ENCODE data around the gene TYW1.

Gene TYW1

GRCh38 chr7:66960192-66960591 is 36.4 kb upstream of the TYW1 start:
- no peak overlapping the region for H3K23ac ChIP-seq (ENCODE audit: low read length in 2 of 2)
- DNase-seq: no peak
- WGBS: 96% methylated on average over 4 of the region's 4 CpGs
- no peak overlapping the region for H3K9ac ChIP-seq (ENCODE audit: low read length)
- no peak overlapping the region for H2BK5ac ChIP-seq (ENCODE audit: low read depth, low read length, poor library complexity, severe bottlenecking)
- no peak overlapping the region for H4K8ac ChIP-seq (ENCODE audit: low read length)
- H3K4me1 ChIP-seq (ENCODE audit: control insufficient read depth, insufficient read depth, low read depth, low read length): no peaks in the 10 kb centered on the region
- H2BK12ac ChIP-seq (ENCODE audit: low read length in 2 of 2): no peak overlapping the region
- peaks cover 41 to 59% of the 10 kb centered on the region in 2 experiments for H3K36me3 ChIP-seq (ENCODE audit: control insufficient read depth in 1 of 2, insufficient read depth in 2 of 2, low read depth in 1 of 2, low read length in 2 of 2)
- no peak overlapping the region for H2AK5ac ChIP-seq (ENCODE audit: low read length, severe bottlenecking)
- H3K27ac ChIP-seq (ENCODE audit: low read length, poor library complexity, severe bottlenecking): no peak overlapping the region
- no peak overlapping the region for H2BK120ac ChIP-seq (ENCODE audit: low read depth, low read length)
- H2BK15ac ChIP-seq (ENCODE audit: low read depth, poor library complexity, severe bottlenecking): no peak overlapping the region
- no peak overlapping the region for H2AFZ ChIP-seq (ENCODE audit: low read depth, low read length)
- H3K18ac ChIP-seq (ENCODE audit: low read depth in 1 of 2, low read length in 2 of 2): no peak overlapping the region
- peaks cover 10% of the 10 kb centered on the region for H3K79me1 ChIP-seq (replicated peaks; ENCODE audit: low read length, poor library complexity, severe bottlenecking)
- H3K27me3 ChIP-seq (ENCODE audit: control insufficient read depth in 1 of 2, insufficient read depth in 1 of 2, low read length in 2 of 2): no peaks in the 10 kb centered on the region
- no peak overlapping the region for H3K4me3 ChIP-seq (ENCODE audit: insufficient read depth in 1 of 2, low read depth in 1 of 2, low read length in 2 of 2)
- H3K9me3 ChIP-seq (ENCODE audit: control insufficient read depth, low read length): no peaks in the 10 kb centered on the region
- no peak overlapping the region for H4K91ac ChIP-seq (ENCODE audit: low read length)
- H3K14ac ChIP-seq (ENCODE audit: low read length in 2 of 2): no peak overlapping the region
- no peak overlapping the region for H3K4ac ChIP-seq (ENCODE audit: low read depth in 1 of 2, low read length in 2 of 2)
- H3K4me2 ChIP-seq (ENCODE audit: low read length, poor library complexity, severe bottlenecking): no peak overlapping the region

GRCh38 chr7:66961096-66961495 is 35.5 kb upstream of the TYW1 start:
- Histone ChIP-seq H3K4me2 (ENCODE audit: low read length, poor library complexity, severe bottlenecking) (no peak overlapping the region), H4K91ac (ENCODE audit: low read length) (no peak overlapping the region), H3K4ac (ENCODE audit: low read depth in 1 of 2, low read length in 2 of 2) (no peak overlapping the region), H3K36me3 (ENCODE audit: control insufficient read depth in 1 of 2, insufficient read depth in 2 of 2, low read depth in 1 of 2, low read length in 2 of 2) (peaks cover 41 to 50% of the 10 kb centered on the region in 2 experiments), H3K4me3 (ENCODE audit: insufficient read depth in 1 of 2, low read depth in 1 of 2, low read length in 2 of 2) (no peak overlapping the region), H3K27ac (ENCODE audit: low read length, poor library complexity, severe bottlenecking) (no peak overlapping the region), H3K9me3 (ENCODE audit: control insufficient read depth, low read length) (no peaks in the 10 kb centered on the region), H3K9ac (ENCODE audit: low read length) (no peak overlapping the region), H2BK15ac (ENCODE audit: low read depth, poor library complexity, severe bottlenecking) (no peak overlapping the region), H4K8ac (ENCODE audit: low read length) (peak overlapping the region; percentile 41), H2BK12ac (ENCODE audit: low read length in 2 of 2) (no peak overlapping the region), H2AFZ (ENCODE audit: low read depth, low read length) (no peak overlapping the region), H3K14ac (ENCODE audit: low read length in 2 of 2) (no peak overlapping the region), H3K18ac (ENCODE audit: low read depth in 1 of 2, low read length in 2 of 2) (no peak overlapping the region), H2BK120ac (ENCODE audit: low read depth, low read length) (no peak overlapping the region), H3K27me3 (ENCODE audit: control insufficient read depth in 1 of 2, insufficient read depth in 1 of 2, low read length in 2 of 2) (no peaks in the 10 kb centered on the region), H3K4me1 (ENCODE audit: control insufficient read depth, insufficient read depth, low read depth, low read length) (peaks cover 1% of the 10 kb centered on the region), H3K23ac (ENCODE audit: low read length in 2 of 2) (no peak overlapping the region), H2AK5ac (ENCODE audit: low read length, severe bottlenecking) (no peak overlapping the region), H3K79me1 (replicated peaks; ENCODE audit: low read length, poor library complexity, severe bottlenecking) (peaks cover 5% of the 10 kb centered on the region), H2BK5ac (ENCODE audit: low read depth, low read length, poor library complexity, severe bottlenecking) (no peak overlapping the region)
- no peak for DNase-seq
- 98% methylated on average over 5 of the region's 5 CpGs for WGBS

GRCh38 chr7:66964411-66964810 is 32.2 kb upstream of the TYW1 start:
- H3K36me3 ChIP-seq (ENCODE audit: control insufficient read depth in 1 of 2, insufficient read depth in 2 of 2, low read depth in 1 of 2, low read length in 2 of 2): peaks cover 17 to 31% of the 10 kb centered on the region in 2 experiments
- no peak overlapping the region for H3K14ac ChIP-seq (ENCODE audit: low read length in 2 of 2)
- no peak overlapping the region for H3K4me2 ChIP-seq (ENCODE audit: low read length, poor library complexity, severe bottlenecking)
- no peak overlapping the region for H3K9ac ChIP-seq (ENCODE audit: low read length)
- whole genome bisulfite sequencing: 84% methylated on average over 4 of the region's 4 CpGs
- no peak overlapping the region for H2AFZ ChIP-seq (ENCODE audit: low read depth, low read length)
- H3K23ac ChIP-seq (ENCODE audit: low read length in 2 of 2): no peak overlapping the region
- H2BK12ac ChIP-seq (ENCODE audit: low read length in 2 of 2): no peak overlapping the region
- no peak overlapping the region for H3K27ac ChIP-seq (ENCODE audit: low read length, poor library complexity, severe bottlenecking)
- no peaks in the 10 kb centered on the region for H3K9me3 ChIP-seq (ENCODE audit: control insufficient read depth, low read length)
- no peak overlapping the region for H2BK15ac ChIP-seq (ENCODE audit: low read depth, poor library complexity, severe bottlenecking)
- no peak overlapping the region for H2BK120ac ChIP-seq (ENCODE audit: low read depth, low read length)
- DNase-seq: peak; percentile 28
- peaks cover 1% of the 10 kb centered on the region for H3K4me1 ChIP-seq (ENCODE audit: control insufficient read depth, insufficient read depth, low read depth, low read length)
- H2AK5ac ChIP-seq (ENCODE audit: low read length, severe bottlenecking): no peak overlapping the region
- no peak overlapping the region for H3K18ac ChIP-seq (ENCODE audit: low read depth in 1 of 2, low read length in 2 of 2)
- no peak overlapping the region for H3K4ac ChIP-seq (ENCODE audit: low read depth in 1 of 2, low read length in 2 of 2)
- no peaks in the 10 kb centered on the region for H3K79me1 ChIP-seq (replicated peaks; ENCODE audit: low read length, poor library complexity, severe bottlenecking)
- no peaks in the 10 kb centered on the region for H3K27me3 ChIP-seq (ENCODE audit: control insufficient read depth in 1 of 2, insufficient read depth in 1 of 2, low read length in 2 of 2)
- no peak overlapping the region for H4K8ac ChIP-seq (ENCODE audit: low read length)
- H4K91ac ChIP-seq (ENCODE audit: low read length): no peak overlapping the region
- no peak overlapping the region for H2BK5ac ChIP-seq (ENCODE audit: low read depth, low read length, poor library complexity, severe bottlenecking)
- no peak overlapping the region for H3K4me3 ChIP-seq (ENCODE audit: insufficient read depth in 1 of 2, low read depth in 1 of 2, low read length in 2 of 2)

GRCh38 chr7:66967029-66967428 is 29.6 kb upstream of the TYW1 start:
- WGBS: 94% methylated on average over 6 of the region's 6 CpGs
- Histone ChIP-seq H3K23ac (ENCODE audit: low read length in 2 of 2) (no peak overlapping the region), H2AK5ac (ENCODE audit: low read length, severe bottlenecking) (no peak overlapping the region), H3K9ac (ENCODE audit: low read length) (no peak overlapping the region), H3K27me3 (ENCODE audit: control insufficient read depth in 1 of 2, insufficient read depth in 1 of 2, low read length in 2 of 2) (no peaks in the 10 kb centered on the region), H3K4me2 (ENCODE audit: low read length, poor library complexity, severe bottlenecking) (no peak overlapping the region), H3K4me1 (ENCODE audit: control insufficient read depth, insufficient read depth, low read depth, low read length) (peaks cover 6% of the 10 kb centered on the region), H3K79me1 (replicated peaks; ENCODE audit: low read length, poor library complexity, severe bottlenecking) (no peaks in the 10 kb centered on the region), H3K36me3 (ENCODE audit: control insufficient read depth in 1 of 2, insufficient read depth in 2 of 2, low read depth in 1 of 2, low read length in 2 of 2) (peaks cover 4 to 15% of the 10 kb centered on the region in 2 experiments), H4K91ac (ENCODE audit: low read length) (peak overlapping the region; percentile 18), H4K8ac (ENCODE audit: low read length) (no peak overlapping the region), H2BK120ac (ENCODE audit: low read depth, low read length) (no peak overlapping the region), H3K4me3 (ENCODE audit: insufficient read depth in 1 of 2, low read depth in 1 of 2, low read length in 2 of 2) (no peak overlapping the region), H3K14ac (ENCODE audit: low read length in 2 of 2) (no peak overlapping the region), H3K4ac (ENCODE audit: low read depth in 1 of 2, low read length in 2 of 2) (no peak overlapping the region), H3K18ac (ENCODE audit: low read depth in 1 of 2, low read length in 2 of 2) (no peak overlapping the region), H2BK15ac (ENCODE audit: low read depth, poor library complexity, severe bottlenecking) (no peak overlapping the region), H3K9me3 (ENCODE audit: control insufficient read depth, low read length) (no peaks in the 10 kb centered on the region), H2AFZ (ENCODE audit: low read depth, low read length) (no peak overlapping the region), H2BK12ac (ENCODE audit: low read length in 2 of 2) (no peak overlapping the region), H2BK5ac (ENCODE audit: low read depth, low read length, poor library complexity, severe bottlenecking) (no peak overlapping the region), H3K27ac (ENCODE audit: low read length, poor library complexity, severe bottlenecking) (no peak overlapping the region)
- no peak for DNase-seq
